Transverse colon (tissue), 4 donors: Measurements from ENCODE around the gene TSPAN13.

Experiments
- EP300 ChIP-seq: sonication (generic); formaldehyde crosslinking; IDR thresholded peaks from one replicate; pipeline ENCODE4 v1.6.1; 2017; ENCODE audit warnings: antibody characterized with exemption, low read depth
- POLR2A ChIP-seq: fragments of 450-650 bp; IDR thresholded peaks from one replicate; pipeline ENCODE4 v1.6.1; 2016; ENCODE audit warnings: antibody characterized with exemption, mild to moderate bottlenecking, moderate library complexity
- POLR2AphosphoS5 ChIP-seq, 3 donors: sonication (generic); formaldehyde crosslinking; IDR thresholded peaks; one replicate each; pipeline ENCODE4 v1.6.1; 2016; ENCODE audit warnings: antibody characterized with exemption in 3 of 3
- TF ChIP-seq, protein P1 (sequence below), 5 experiments: fragments of 200-600 bp in 3 of 5; fragments of 450-650 bp in 2 of 5; sonication (generic) in 3 of 5; IDR thresholded peaks; 1 replicate in 2 of 5; 2 replicates in 3 of 5; pipeline ENCODE4 v1.5.1; 2016 to 2017; ENCODE audit warnings: antibody characterized with exemption in 5 of 5, inconsistent platforms in 3 of 5, mild to moderate bottlenecking in 2 of 5, moderate library complexity in 1 of 5

DNA sequence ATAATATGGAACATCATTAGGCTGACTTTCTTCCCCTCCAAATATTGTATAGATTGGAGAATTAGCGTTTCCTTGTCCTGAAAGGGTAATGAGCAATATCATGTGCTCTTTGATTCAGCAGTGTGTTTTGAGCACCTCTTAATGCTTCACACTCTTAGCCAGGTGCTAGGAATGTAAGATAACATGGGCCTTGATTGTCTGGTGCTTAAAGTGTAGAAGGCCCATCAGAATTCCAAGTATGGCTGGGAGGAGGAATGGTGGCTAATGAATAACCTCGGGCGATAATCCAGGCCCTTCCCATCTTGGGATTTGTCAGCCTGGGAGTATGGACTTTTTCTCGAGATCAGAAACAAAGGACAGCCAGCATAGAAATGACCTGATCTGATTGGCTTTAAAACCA is 8.6 kb downstream of the TSPAN13 start:
- TF ChIP-seq, protein P1, sequence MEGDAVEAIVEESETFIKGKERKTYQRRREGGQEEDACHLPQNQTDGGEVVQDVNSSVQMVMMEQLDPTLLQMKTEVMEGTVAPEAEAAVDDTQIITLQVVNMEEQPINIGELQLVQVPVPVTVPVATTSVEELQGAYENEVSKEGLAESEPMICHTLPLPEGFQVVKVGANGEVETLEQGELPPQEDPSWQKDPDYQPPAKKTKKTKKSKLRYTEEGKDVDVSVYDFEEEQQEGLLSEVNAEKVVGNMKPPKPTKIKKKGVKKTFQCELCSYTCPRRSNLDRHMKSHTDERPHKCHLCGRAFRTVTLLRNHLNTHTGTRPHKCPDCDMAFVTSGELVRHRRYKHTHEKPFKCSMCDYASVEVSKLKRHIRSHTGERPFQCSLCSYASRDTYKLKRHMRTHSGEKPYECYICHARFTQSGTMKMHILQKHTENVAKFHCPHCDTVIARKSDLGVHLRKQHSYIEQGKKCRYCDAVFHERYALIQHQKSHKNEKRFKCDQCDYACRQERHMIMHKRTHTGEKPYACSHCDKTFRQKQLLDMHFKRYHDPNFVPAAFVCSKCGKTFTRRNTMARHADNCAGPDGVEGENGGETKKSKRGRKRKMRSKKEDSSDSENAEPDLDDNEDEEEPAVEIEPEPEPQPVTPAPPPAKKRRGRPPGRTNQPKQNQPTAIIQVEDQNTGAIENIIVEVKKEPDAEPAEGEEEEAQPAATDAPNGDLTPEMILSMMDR (IDR thresholded peaks at IDR 0.05), result no peak
- TF ChIP-seq EP300 (no peak), POLR2AphosphoS5 (IDR thresholded peaks at IDR 0.05) (no peak), POLR2A (no peak)
